Loucy (cell line): ENCODE data around the gene C3orf18.

Source experiments
- H2AFZ ChIP-seq: fragments of 200-600 bp; sonication (generic); 2 replicates; pipeline ENCODE4 v1.6.0; 2016; ENCODE audit warnings: antibody characterized with exemption, mild to moderate bottlenecking, low read length, moderate library complexity
- H3F3A ChIP-seq: fragments of 200-600 bp; 2 replicates; pipeline ENCODE4 v1.6.0; 2016; ENCODE audit warnings: antibody characterized with exemption, low read depth, mild to moderate bottlenecking
- H3K27me3 ChIP-seq: fragments of 200-600 bp; sonication (generic); 2 replicates; pipeline ENCODE4 v1.6.1; 2014; ENCODE audit warnings: low read length, mild to moderate bottlenecking; ENCODE audit not compliant: insufficient read depth, poor library complexity, severe bottlenecking
- H3K36me3 ChIP-seq: fragments of 200-600 bp; sonication (generic); 2 replicates; pipeline ENCODE4 v1.6.1; 2016; ENCODE audit warnings: low read length; ENCODE audit not compliant: insufficient read depth
- H3K4me1 ChIP-seq: fragments of 200-600 bp; sonication (generic); 2 replicates; pipeline ENCODE4 v1.5.1; 2014; ENCODE audit warnings: low read length, mild to moderate bottlenecking; ENCODE audit not compliant: insufficient read depth, poor library complexity, severe bottlenecking
- H3K4me2 ChIP-seq: fragments of 200-600 bp; sonication (generic); 2 replicates; pipeline ENCODE4 v1.6.0; 2014; ENCODE audit warnings: antibody characterized with exemption, low read length, low read depth, mild to moderate bottlenecking; ENCODE audit not compliant: poor library complexity, severe bottlenecking
- H3K4me3 ChIP-seq: fragments of 200-600 bp; sonication (generic); 2 replicates; pipeline ENCODE4 v1.5.1; 2014; ENCODE audit warnings: low read length, mild to moderate bottlenecking, mixed read lengths; ENCODE audit not compliant: poor library complexity, severe bottlenecking
- H3K79me2 ChIP-seq: fragments of 200-600 bp; sonication (generic); 2 replicates; pipeline ENCODE4 v1.6.1; 2014; ENCODE audit warnings: low read length; ENCODE audit not compliant: insufficient read depth
- H3K9ac ChIP-seq: fragments of 200-600 bp; sonication (generic); 2 replicates; pipeline ENCODE4 v1.6.0; 2014; ENCODE audit warnings: mild to moderate bottlenecking, low read depth, low read length, moderate library complexity; ENCODE audit not compliant: poor library complexity, severe bottlenecking
- H3K9me2 ChIP-seq: fragments of 200-600 bp; sonication (generic); replicated peaks from 2 replicates; pipeline ENCODE4 v1.6.1; 2016; ENCODE audit warnings: low read depth, low read length, mixed read lengths
- H3K9me3 ChIP-seq: fragments of 200-600 bp; sonication (generic); 2 replicates; pipeline ENCODE4 v1.6.1; 2014; ENCODE audit warnings: mild to moderate bottlenecking, antibody characterized with exemption, low read length, low read depth; ENCODE audit not compliant: insufficient read depth
- H4K20me1 ChIP-seq: fragments of 200-600 bp; sonication (generic); 2 replicates; pipeline ENCODE4 v1.6.0; 2014; ENCODE audit warnings: antibody characterized with exemption, low read length, mild to moderate bottlenecking; ENCODE audit not compliant: insufficient read depth, poor library complexity, severe bottlenecking
- EZH2phosphoT487 ChIP-seq: fragments of 200-600 bp; IDR thresholded peaks from 2 replicates; pipeline ENCODE4 v1.6.1; 2018; ENCODE audit warnings: antibody characterized with exemption, mild to moderate bottlenecking, moderate library complexity, borderline replicate concordance
- TF ChIP-seq, protein P1 (sequence below): fragments of 200-600 bp; sonication (generic); conservative IDR thresholded peaks from 2 replicates; pipeline ENCODE4 v1.5.1; 2014; ENCODE audit warnings: mild to moderate bottlenecking, antibody characterized with exemption, low read length

C3orf18 gene

DNA sequence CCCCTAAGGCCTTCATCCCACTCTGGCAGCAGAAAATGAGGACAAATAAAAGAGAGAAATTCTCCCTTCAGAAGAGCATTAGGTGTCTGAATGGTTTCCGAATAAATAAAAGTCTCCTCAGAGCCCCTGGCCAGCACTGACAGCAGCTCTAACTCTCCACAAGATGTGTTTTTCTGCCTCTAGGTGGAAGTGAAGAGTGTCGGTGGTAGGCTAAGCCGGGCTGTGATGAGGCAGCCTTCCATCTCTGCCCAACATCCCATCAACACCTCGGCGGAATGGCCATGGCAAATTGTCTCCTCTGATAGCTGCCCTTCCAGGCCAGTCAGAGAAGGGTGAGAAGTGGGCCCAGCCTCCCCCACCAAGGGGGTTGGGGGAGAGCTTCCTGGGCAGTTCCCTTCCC is 57.8 kb downstream of the C3orf18 start:
- Histone ChIP-seq H3K4me2 (no peak overlapping the region), H3K79me2 (no peaks in the 10 kb centered on the region), H2AFZ (no peak overlapping the region), H3K9ac (no peak overlapping the region), H3K27me3 (no peaks in the 10 kb centered on the region), H3K4me3 (no peak overlapping the region), H3F3A (no peaks in the 10 kb centered on the region), H3K4me1 (no peaks in the 10 kb centered on the region), H3K9me2 (no peaks in the 10 kb centered on the region), H4K20me1 (no peaks in the 10 kb centered on the region), H3K36me3 (no peaks in the 10 kb centered on the region), H3K9me3 (no peaks in the 10 kb centered on the region)
- TF ChIP-seq, protein P1, sequence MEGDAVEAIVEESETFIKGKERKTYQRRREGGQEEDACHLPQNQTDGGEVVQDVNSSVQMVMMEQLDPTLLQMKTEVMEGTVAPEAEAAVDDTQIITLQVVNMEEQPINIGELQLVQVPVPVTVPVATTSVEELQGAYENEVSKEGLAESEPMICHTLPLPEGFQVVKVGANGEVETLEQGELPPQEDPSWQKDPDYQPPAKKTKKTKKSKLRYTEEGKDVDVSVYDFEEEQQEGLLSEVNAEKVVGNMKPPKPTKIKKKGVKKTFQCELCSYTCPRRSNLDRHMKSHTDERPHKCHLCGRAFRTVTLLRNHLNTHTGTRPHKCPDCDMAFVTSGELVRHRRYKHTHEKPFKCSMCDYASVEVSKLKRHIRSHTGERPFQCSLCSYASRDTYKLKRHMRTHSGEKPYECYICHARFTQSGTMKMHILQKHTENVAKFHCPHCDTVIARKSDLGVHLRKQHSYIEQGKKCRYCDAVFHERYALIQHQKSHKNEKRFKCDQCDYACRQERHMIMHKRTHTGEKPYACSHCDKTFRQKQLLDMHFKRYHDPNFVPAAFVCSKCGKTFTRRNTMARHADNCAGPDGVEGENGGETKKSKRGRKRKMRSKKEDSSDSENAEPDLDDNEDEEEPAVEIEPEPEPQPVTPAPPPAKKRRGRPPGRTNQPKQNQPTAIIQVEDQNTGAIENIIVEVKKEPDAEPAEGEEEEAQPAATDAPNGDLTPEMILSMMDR, result no peak
- TF ChIP-seq EZH2phosphoT487, result no peak

DNA sequence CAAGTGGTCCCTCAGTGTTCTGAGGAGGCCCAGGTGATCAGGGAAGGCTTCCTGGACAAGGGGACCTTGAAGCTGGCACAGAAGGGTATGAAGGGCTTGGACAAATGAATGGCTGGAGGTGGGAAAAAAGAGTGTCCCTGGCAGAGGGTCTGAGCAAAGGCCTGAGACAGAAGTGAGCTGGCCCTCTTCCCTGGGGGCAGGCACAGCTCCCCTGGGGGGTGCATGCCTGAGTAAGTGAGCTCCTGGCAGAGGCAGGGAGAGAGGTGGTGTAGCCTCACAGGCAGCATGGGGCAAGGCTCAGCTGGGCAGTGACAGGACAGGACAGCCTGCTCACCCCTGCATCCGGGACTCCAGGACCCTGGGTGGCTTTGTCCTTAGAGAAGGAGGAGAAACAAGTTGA is 58.7 kb downstream of the C3orf18 start:
- no peak overlapping the region for H2AFZ ChIP-seq
- TF ChIP-seq, protein P1, result no peak
- no peak for TF ChIP-seq EZH2phosphoT487
- no peaks in the 10 kb centered on the region for H4K20me1 ChIP-seq
- no peak overlapping the region for H3K4me3 ChIP-seq
- H3K9ac ChIP-seq, result no peak overlapping the region
- H3F3A ChIP-seq, result no peaks in the 10 kb centered on the region
- peaks cover 8% of the 10 kb centered on the region for H3K27me3 ChIP-seq
- no peaks in the 10 kb centered on the region for H3K4me1 ChIP-seq
- no peaks in the 10 kb centered on the region for H3K36me3 ChIP-seq
- H3K9me2 ChIP-seq, result no peaks in the 10 kb centered on the region
- H3K79me2 ChIP-seq, result no peaks in the 10 kb centered on the region
- no peaks in the 10 kb centered on the region for H3K9me3 ChIP-seq
- no peak overlapping the region for H3K4me2 ChIP-seq
